Measurements from ENCODE around the gene MS4A18. TPM values are rescaled to one million over a fixed set of nuclear protein-coding genes. Genes with fewer than 3 reads are reported as not detected.

Gene MS4A18
- not detected for total RNA-seq

DNA sequence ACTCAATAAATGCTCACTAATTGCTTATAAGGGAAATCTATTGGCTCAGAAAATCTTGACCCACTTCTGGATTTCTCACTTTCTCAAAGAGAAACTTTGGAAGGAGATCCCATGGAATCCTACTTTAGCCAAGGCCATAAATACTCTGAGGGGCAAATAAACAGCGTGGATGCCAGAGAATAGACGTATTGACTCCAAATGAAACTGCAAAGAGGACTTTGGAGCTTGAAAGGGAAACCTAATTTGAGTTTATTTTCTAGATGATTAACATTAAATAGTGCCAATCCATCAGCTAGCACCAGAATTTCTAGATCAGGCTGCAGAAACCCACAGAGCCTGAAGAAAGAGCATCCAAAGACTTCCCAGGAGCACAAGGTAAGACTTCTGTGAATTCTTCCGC lies at the start of gene MS4A18:
TSS of gene MS4A18 (plus strand) at position 301 of the 400 bp plus-strand sequence.
- TF ChIP-seq, protein P1, sequence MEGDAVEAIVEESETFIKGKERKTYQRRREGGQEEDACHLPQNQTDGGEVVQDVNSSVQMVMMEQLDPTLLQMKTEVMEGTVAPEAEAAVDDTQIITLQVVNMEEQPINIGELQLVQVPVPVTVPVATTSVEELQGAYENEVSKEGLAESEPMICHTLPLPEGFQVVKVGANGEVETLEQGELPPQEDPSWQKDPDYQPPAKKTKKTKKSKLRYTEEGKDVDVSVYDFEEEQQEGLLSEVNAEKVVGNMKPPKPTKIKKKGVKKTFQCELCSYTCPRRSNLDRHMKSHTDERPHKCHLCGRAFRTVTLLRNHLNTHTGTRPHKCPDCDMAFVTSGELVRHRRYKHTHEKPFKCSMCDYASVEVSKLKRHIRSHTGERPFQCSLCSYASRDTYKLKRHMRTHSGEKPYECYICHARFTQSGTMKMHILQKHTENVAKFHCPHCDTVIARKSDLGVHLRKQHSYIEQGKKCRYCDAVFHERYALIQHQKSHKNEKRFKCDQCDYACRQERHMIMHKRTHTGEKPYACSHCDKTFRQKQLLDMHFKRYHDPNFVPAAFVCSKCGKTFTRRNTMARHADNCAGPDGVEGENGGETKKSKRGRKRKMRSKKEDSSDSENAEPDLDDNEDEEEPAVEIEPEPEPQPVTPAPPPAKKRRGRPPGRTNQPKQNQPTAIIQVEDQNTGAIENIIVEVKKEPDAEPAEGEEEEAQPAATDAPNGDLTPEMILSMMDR (IDR thresholded peaks at IDR 0.05; ENCODE audit: low read depth) = no peak

DNA sequence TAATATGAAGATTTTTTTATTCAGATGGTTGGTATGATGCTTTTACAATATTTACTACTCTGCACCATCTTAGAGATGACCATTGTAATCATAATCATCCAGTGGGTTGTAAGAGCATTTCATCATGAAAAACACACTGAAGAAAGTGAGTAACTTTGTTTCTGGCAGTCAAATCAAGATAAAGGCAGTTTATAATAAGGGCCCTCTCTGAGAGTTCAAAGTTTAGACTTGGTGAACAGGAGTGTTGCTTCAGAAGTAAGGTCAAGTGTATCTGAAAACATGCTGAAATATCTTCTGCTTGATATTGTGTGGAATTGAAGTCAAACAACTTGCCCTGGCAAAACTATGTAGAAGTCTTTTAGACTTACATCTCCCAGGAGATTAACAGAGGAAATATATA lies 44.6 kb upstream of the MS4A18 start:
- TF ChIP-seq, protein P1 (IDR thresholded peaks at IDR 0.05; ENCODE audit: low read depth) = no peak

GRCh38 chr11:60680455-60681119 lies 43.9 kb upstream of the MS4A18 start:
- TF ChIP-seq, protein P1 (IDR thresholded peaks at IDR 0.05; ENCODE audit: low read depth) = no peak

GRCh38 chr11:60691661-60692060 lies 32.9 kb upstream of the MS4A18 start:
- TF ChIP-seq, protein P1 (IDR thresholded peaks at IDR 0.05; ENCODE audit: low read depth) = no peak

- TF ChIP-seq, protein P1 (IDR thresholded peaks at IDR 0.05; ENCODE audit: low read depth) = no peak
Observed at GRCh38 chr11:60699284-60699691, 25.2 kb upstream of the MS4A18 start, which contains the start of gene MS4A8. TSS of gene MS4A8 (plus strand) at chr11:60699612. CDS start at chr11:60700861, 1,249 bp downstream.

DNA sequence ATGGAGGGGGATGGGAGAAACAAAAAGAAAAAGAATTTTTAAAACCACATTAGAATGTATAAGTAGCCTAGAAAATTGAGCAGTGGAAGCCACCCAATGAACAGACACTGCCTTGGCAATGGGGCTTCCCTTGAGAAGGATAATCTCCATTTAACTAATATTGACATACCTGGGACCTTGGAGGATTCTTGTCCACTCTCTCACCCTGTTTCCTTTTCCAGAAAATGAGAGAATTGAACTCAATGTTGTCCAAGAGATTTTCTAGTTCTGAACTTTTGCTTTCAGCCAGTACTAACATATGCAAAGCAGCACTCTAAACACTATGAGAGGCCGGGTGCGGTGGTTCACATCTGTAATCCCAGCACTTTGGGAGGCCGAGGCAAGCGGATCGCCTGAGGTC lies 24.6 kb upstream of the MS4A18 start:
- TF ChIP-seq, protein P1 (IDR thresholded peaks at IDR 0.05; ENCODE audit: low read depth) = no peak

GRCh38 chr11:60700689-60701468 lies 23.6 kb upstream of the MS4A18 start:
- TF ChIP-seq, protein P1 (IDR thresholded peaks at IDR 0.05; ENCODE audit: low read depth) = no peak
